DLD1 (cell line): ENCODE data around the gene ZNF135.

Experiments used
- in situ Hi-C: cut with HindIII; loops from 2 replicates; pipeline ENCODE4 v1.10.0; 2017; ENCODE audit warnings: low sequenced_read_pairs

ZNF135 gene

DNA sequence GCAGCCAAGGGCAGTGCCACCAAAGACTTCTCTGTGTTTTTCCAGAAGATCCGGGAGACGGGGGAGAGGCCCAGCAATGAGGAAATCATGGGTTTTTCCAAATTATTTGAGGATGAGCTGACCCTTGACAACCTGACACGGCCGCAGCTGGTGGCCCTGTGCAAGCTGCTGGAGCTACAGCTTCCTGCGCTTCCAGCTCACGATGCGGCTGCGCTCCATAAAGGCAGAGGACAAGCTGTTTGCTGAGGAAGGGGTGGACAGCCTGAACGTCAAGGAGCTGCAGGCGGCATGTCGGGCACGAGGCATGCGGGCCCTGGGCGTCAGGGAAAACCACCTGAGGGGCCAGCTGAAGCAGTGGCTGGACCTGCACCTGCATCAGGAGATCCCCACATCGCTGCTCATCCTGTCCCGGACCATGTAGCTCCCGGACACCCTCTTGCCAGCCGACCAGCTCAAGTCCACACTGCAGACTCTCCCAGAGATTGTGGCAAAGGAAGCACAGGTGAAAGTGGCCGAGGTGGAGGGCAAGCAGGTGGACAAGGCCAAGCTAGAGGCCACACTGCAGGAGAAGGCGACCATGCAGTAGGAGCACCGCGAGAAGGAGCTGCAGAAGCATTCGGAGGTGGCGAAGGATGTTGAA lies 13.6 kb upstream of the ZNF135 start:
- in situ Hi-C loops: no loop called here

DNA sequence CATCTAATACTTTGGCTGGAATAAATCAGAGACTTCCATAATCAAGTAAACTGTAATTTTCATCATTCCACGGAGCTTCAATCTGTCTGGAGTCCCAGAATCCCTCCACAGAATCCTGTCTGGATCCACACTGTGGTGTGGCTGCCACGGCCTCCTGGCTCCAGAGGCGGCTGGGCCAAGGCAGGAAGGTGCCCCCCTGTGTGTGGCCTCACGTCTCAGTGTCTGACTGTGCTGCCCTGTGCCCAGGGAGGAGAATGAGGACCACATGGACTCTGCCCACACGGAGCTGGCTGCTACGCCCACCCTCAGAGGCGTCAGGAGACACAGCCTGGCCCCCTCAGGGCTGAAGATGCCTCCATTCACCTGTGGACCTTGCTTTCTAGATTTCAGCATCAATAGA lies 12.2 kb upstream of the ZNF135 start:
- in situ Hi-C loops: no loop called here

- in situ Hi-C loops: no loop called here
These were observed 11.4 kb upstream of the ZNF135 start for GRCh38 chr19:58047672-58048071.

DNA sequence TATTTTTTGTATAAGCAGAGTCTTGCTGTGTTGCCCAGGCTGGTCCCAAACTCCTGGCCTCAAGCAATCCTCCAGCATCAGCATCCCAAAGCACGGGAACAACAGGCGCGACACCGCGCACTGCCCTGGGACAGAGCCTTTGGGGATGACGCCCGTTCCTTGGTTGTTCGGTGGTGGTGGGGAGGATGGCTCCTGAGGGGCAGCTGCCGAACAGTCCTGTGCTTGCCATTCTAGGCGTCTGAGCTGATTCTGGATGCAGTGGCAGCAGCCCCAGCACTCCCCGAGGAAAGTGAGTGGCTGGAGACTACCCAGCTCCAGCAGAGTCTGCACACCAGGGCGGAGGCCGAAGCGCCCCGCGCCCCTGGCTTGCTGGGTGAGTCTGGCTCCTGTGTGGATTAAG lies 6.8 kb upstream of the ZNF135 start:
- in situ Hi-C loops: no loop called here

- in situ Hi-C loops: no loop called here
These were observed 5.5 kb upstream of the ZNF135 start for GRCh38 chr19:58053480-58054156.

DNA sequence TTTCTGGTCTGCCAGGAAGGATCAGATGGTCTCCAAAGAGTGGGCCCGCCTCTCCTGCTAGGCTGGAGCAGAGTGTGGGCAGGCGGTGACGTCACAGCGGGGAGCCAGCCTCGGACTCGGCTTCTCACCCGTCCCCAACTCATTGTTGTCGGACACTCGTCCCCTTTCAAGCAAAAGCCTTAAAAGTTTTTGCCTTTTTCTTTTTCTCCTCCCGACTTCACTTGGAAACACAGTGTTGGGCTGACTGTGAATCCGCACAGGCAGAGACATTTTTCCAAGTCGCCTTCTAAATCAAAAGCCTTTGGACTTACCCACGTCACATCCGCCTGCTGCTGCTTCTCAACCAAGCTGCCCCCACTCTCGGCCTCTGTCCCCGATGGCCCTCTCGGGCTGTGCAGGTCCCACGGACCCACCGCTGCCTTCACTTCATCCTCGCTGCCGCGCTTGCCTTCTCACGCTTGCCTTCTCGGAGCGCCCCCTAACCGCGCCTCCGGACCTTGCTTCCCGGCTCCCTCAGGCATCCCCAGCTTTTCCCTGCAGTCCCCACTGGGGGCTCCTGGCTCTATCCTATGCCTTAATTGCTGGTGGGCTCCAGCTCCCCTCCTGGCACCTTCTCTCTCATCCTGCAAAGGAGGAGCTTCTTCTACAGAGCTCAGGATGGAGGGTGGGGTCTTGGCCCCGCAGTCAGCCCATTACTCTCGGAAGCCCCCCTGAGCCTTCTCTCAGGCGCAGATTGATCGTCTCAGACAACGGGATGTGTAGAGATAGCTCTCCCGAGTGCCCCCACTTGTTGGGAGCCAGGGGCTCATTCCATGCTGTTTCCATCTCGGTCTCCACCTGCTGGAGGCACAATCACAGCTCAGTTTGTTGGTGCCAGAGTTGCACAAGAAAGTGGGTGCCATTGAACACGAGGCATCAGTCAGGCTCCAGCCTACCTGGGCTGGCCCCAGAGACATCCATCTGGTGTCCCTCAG lies 3.9 kb upstream of the ZNF135 start:
- in situ Hi-C loops: no loop called here

DNA sequence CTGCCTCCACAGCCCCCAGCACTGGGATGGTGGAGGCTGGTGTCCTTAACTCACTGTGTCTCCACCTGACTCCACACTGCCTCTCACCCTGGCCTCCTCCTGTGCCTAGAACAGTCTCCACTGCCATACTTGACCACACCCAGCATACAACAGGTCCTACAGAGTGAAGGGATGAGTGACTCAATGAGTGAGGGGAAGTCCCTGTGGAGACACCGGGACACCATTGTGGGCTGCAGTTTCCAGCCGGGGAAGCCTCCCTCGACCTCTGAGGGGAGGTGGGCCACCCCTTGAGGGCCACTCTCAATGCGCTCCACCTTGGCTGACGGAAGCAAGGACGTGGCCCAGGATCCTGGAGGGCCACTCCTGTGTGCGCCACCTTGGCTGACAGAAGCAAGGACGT lies 2.8 kb upstream of the ZNF135 start:
- in situ Hi-C loops: no loop called here

GRCh38 chr19:58056861-58057260 lies 2.2 kb upstream of the ZNF135 start:
- in situ Hi-C loops: no loop called here

GRCh38 chr19:58058467-58058866 lies 615 bp upstream of the ZNF135 start:
- in situ Hi-C loops: no loop called here

- in situ Hi-C loops: no loop called here
These were observed 593 bp downstream of the ZNF135 start for GRCh38 chr19:58059671-58060078.

DNA sequence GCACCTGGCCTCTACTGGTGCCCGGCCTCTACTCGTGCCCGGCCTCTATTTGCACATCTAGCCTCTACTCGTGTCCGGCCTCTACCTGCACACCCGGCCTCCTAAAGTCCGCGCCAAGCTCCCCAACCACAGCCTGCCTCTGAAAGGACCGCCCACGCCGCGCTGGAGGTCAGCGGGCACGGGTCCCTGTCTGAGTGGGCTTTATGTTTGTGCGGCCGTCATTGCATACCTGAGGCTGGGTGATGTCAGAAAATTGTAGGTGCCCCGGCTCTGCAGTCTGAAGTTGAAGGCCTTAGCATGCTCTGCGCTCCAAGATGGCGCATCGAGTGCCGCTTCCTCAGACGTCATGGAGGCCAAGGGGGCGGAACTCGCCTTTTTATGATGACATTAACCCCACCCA lies 1.1 kb downstream of the ZNF135 start:
- in situ Hi-C loops: no loop called here

DNA sequence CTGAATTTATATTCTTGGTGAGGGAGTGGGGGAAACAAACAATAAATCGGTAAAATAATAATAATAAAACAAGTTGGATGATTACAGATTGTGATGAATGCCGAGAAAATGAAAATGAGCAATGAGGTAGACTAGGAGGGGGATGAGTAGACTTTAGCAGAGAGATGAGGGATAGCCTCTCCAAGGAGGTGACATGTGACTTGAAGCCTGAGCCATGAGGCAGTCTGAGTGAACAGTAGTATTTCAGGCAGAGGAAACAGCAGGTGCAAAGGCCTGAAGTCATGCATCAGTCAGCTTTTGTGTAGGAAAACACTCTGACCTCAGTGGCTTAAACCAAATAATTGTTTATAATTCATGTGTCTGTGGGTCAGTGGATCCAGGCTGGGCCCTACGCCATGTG lies 4.6 kb downstream of the ZNF135 start:
- in situ Hi-C loops: no loop called here

DNA sequence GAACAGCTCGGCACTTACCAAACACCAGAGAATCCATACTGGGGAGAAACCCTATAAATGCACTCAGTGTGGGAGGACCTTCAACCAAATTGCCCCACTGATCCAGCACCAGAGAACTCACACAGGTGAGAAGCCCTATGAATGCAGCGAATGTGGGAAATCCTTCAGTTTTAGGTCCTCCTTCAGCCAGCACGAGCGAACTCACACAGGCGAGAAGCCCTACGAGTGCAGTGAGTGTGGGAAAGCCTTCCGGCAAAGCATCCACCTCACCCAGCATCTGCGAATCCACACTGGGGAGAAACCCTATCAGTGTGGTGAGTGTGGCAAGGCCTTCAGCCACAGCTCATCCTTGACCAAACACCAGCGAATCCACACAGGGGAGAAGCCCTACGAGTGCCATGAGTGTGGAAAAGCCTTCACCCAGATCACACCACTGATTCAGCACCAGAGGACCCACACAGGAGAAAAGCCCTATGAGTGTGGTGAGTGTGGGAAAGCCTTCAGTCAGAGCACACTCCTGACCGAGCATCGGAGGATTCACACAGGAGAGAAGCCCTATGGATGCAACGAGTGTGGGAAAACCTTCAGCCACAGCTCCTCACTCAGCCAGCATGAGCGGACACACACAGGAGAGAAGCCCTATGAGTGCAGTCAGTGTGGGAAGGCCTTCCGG lies 8.3 kb downstream of the ZNF135 start:
- in situ Hi-C loops: no loop called here

- in situ Hi-C loops: no loop called here
These were observed 20.7 kb downstream of the ZNF135 start for GRCh38 chr19:58079792-58080191.

- in situ Hi-C loops: no loop called here
These were observed 23.9 kb downstream of the ZNF135 start for GRCh38 chr19:58083021-58083420.

DNA sequence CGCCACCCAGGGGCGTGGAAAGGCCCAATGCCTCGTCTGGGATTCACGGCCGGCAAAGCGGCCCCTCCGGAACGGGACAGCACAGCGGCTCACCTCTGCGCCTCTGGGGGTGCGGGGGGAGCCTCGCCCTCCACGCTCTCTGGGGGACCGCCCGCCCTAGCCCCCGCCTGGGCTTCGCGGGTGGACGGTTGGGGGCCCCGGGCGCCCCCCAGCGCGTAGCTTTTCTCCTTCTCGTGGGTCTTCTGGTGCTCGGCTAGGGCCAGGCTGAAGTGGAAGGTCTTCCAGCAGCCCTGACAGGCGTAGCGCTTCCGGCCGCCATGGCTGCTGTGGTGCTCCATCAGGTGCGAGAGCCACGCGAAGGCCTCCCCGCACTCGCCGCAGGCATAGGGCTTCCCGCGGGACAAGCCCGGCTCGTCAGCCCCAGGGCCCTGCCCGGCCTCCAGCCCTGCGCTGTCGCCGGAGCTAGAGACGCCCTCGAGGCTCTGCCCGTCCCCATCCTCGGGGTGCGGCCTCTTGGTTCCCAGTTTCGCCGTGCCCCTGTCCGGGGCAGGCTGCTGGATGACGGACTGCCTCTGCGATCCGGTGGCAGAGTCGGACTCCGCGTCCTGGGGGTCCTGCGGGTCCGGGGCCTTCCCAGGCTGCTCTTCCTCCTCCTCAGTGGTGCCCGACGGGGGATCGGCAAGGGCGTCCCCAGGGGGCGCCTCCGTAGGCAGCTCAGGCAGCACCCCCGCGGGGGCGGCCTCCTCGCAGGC lies 25.7 kb downstream of the ZNF135 start:
- in situ Hi-C loops: no loop called here

- in situ Hi-C loops: no loop called here
These were observed 26.3 kb downstream of the ZNF135 start for GRCh38 chr19:58085348-58085875.

DNA sequence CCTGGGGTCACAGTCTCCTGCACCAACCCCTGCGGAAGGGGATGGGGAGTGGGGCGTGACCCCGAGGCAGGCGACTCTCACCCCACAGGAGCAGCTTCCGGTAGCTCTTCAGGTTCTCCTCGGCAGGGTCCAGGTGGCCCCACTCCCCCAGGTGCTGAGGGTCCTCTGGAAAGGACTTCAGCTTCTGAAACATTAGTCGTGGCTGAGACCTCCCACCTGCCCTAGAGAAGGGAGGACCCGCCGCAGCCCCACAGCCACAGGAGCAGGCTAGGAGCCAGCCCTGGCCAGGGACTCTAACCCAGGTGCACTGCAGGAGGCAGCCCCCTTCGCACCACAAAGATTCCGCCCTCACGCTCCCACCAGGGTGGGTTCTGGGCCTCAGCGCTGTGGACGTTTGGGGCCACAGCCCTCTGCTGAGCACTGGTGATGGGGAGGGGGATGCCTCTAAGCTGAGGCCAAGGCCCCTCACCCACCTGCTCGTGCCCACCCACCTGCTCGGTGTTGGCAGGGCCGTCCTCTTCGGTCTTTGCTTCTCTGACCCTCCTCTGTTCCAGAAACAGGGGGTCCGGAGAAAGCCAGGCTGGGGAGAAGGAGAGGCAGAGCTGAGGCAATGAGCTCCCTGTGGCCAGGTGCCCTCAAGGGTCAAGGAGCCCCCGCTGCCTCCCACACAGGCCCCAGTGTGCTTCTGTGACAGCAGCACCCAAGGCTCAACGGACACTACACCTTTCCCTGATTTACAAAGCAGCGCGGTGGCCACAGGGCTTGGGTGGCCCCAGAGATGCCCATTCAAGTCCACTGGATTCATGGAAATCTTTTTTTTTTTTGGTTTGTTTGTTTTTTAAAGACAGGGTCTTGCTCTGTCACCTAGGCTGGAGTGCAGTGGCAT lies 28.0 kb downstream of the ZNF135 start:
- in situ Hi-C loops: no loop called here

DNA sequence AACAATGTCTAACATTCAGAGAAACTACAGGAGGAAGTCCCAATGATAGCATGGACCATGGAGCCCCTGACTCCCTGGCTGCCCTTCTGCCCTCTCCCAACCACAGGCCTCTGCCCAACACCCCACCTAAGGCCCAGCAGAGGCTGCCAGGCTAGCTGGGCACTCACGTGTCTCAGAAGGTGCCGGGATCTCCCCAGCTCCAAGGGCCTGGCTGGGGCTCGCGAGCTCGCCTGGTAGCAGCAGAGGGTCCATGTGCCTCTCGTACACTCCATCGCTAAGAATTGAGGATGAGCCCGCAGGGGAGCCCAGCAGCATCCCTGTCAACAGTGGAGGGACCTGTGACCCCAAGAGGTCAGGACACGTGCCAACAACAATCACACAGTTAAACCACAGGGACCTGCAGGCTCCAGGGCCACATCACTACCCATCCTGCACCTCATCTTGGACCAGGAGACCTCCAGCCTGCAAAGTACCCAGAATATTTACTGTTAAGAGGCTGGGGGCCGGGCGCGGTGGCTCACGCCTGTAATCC lies 29.5 kb downstream of the ZNF135 start:
- in situ Hi-C loops: no loop called here
